Measurements from ENCODE around the gene CREBBP.
"Not testable (repeated sequence)": the region's sequence is repeated elsewhere in the genome, so short reads cannot be mapped to it uniquely, and the experiment has no call there.

Gene CREBBP

DNA sequence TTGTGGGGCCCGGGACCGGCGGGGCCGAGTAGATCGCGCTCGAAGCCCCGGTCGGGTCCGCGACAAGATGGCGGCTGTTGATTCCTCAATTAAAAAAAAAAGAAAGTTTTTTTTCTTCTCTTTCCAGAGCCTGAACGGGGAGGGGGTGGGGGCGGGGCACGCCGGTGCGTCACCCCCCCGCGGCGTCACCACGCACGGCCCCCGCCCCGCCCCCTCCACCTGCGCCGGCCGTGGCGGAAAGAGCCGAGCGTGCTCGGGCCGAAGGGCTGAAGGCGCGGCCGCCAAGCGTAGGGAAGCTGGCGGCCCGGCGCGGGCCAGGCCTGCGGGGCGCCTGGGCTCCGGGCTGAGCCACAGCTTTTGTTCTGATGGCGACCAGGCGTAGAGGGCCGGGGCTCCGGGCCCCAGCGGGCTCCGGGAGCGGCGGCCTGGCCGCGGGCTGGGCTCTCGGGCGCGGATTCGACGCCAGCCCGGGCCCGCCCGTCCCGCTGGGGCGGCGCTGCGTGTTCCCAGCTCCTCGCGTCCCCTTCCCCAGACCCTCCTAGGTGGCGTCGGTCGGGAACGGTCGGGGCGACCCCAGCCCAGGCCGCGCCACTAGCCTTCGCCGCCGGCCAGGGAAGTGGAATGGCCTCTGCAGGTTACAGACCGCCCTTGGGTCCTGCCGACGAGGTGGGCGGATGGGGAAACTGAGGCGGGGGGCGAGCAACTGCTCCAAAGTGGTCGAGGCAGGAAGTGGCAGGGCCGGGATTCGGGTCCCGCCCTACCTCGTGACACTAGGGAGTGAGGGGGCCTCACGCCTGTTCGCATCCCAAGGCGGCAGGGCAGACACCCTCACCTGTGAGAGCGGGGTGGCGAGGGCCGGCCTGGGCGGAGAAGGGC is at the start of gene CREBBP:
CREBBP (minus strand) TSS at position 91 of the 876 bp plus-strand sequence. CDS start 797 bp downstream, outside the sequence.
- peak; percentile 94 for DNase-seq

DNA sequence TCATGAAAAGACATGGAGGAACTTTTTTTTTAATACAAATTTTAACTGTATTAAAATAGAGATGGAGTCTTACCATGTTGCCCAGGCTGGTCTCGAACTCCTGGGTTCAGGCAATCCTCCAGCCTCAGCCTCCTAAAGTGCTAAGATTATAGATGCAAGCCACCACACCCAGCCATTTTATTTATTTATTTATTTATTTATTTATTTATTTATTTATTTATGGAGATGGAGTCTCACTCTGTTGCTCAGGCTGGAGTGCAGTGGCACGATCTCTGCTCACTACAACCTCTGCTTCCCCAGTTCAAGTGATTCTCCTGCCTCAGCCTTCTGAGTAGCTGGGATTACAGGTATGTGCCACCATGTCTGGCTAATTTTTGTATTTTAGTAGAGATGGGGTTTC is 46.6 kb upstream of the CREBBP start:
- DNase-seq = not testable (repeated sequence)

DNA sequence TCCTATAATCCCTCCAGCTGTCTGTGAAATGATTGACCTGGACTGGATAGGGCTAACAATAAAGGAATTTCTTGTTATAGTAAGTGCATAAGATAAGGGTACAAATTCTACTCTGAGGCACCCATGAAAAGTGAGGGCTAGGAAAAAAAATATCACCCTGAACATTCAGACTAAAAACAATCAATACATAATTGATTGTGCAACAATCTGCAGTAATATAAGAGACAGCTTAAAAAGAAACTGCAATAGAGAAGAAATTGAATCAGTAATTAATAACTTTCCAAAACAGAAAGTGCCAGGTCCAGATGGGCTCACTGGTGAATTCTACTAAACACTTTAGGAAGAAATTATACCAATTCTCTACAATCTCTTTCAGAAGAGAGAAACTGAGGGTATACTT is 44.2 kb upstream of the CREBBP start:
- no peak for DNase-seq

DNA sequence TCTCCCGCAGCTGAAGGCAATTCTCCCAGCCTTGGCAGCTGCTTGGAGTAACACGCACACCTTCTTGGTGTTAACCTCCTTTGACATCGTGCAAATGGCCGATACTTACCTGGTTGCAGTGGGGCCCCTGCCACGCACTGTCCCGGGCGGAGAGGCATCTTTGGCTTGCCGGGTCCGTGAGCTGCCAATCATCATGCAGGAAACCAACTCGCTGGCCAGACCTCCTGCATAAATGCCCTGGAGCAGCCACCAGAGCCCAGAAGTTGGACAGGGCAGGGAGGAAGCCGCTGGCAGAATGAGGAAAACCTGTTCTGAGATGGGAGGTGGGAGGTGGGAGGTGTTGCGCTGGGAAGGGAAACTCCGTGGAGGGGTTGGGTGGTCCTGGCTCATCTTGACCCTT is 41.7 kb upstream of the CREBBP start:
- no peak for DNase-seq

DNA sequence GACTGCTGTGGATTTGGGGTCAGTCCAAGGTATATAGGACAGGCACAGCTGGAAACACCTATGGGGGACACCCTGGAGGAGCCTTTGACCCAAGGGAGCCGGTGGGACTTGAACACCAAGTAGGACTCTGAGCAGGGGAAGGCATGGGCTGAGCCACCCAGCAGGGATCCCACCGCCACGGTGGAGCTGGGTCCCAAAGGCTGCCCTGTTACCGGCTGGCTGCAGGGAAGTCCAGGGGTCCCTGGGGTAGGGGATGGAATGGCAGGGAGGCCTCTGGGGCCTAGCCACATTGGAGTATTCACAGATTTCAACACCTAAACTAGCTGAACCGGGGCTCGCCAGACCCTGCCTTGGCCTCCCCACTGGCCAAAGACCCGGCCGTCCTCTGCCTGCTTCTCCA is 39.7 kb upstream of the CREBBP start:
- no peak for DNase-seq

DNA sequence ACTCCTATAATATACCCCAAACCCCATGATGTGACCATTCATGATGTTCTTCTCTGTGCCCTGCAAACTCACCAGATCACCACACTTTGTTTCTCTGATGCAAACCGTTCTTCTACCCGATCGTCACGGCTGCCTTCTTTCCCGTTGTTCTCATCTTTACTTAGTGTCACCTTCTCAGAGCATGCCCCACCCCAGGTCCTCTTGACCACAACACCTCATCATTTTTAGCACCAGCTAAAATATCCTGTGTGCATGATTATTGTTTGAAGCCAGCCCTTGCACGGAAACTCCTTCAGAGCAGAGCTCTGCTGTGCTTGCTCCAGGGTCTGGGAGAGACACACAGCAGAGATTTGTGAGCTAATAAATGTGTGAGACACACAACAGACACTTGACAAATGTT is 38.9 kb upstream of the CREBBP start:
- DNase-seq = no peak

DNA sequence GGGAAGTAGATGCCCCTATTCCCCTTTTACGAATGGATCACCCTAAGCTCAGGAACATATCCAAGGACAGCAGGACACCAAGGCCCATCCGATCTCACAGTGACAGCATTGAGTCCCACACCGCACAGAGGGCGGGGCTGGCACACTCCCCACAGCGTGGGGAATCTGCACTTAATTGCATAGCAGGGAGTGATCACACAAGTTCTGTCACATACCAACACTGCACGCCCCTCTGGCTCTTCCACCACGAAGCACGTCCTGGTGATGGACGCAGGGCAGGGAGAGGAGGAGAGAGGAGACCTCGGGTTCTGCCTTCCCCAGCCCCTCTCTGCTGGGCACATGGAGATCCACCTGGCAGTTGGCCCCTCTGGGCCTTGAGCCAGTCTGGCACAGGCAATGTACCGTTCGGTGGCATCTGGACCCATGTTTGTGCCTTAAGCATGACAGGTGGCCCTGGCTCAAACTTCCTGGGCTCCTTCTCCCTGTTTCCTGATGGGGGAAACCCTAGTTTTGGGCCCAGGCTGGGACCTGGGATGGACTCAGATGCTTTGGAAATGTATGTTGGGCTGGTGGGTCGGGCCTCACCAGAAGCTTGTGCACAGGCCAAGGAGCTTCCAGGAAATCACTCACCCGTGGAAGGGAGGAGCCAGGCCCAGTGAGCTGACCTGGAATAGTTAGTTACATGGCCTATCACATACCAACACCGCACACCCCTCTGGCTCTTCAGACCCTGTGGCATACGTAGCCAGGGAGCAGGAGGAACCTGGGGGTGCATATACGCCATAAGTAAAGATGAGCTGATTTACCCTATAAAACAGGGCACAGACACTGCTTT is 35.1 kb upstream of the CREBBP start:
- no peak for DNase-seq

DNA sequence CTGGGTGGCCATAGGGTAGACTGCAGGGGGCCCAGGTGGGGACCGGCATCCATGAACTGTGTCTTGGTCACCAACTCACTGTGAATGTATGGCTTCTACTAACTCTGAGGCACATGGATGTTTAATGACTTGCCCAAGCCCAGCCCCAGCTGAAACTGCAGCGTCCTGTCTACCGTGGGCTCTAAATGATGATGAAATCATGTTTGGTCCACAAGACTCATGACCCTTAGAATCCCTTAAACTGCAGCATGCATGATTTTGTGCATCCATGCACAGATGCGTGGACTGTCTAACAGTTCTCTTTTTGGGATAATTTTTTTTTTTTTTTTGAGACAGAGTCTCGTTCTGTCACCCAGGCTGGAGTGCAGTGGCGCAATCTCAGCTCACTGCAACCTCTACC is 32.4 kb upstream of the CREBBP start:
- DNase-seq = no peak

DNA sequence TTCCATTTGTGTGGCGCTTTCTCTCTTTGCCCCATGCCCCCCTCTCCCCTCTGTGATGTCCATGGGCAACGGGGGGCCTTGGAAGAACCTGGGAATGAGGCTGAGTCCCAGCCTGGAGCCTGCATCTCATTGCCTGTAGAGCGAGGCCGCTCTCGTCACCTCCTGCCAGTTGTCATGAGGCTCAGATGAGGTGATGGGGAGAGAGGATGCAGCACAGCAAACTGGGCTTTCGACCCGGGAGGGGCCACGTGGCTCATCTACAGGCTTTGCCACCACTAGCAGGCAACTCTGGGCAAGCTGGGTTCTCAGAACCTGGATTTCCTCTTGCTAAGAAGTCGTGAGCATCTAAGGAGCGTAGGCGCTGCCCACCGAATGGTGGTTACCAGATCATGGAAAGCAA is 31.9 kb upstream of the CREBBP start:
- DNase-seq = no peak

DNA sequence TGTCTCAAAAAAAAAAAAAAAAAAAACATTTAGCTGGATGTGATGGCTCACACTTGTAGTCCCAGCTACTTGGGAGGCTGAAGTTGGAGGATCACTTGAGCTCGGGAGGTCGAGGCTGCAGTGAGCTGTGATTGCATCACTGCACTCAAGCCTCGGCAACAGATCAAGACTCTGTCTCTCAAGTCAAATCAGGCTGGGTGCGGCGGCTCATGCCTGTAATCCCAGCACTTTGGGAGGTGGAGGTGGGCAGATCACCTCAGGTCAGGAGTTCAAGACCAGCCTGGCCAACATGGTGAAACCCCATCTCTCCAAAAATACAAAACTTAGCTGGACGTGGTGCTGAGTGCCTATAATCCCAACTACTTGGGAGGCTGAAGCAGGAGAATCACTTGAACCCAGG is 31.2 kb upstream of the CREBBP start:
- not testable (repeated sequence) for DNase-seq

DNA sequence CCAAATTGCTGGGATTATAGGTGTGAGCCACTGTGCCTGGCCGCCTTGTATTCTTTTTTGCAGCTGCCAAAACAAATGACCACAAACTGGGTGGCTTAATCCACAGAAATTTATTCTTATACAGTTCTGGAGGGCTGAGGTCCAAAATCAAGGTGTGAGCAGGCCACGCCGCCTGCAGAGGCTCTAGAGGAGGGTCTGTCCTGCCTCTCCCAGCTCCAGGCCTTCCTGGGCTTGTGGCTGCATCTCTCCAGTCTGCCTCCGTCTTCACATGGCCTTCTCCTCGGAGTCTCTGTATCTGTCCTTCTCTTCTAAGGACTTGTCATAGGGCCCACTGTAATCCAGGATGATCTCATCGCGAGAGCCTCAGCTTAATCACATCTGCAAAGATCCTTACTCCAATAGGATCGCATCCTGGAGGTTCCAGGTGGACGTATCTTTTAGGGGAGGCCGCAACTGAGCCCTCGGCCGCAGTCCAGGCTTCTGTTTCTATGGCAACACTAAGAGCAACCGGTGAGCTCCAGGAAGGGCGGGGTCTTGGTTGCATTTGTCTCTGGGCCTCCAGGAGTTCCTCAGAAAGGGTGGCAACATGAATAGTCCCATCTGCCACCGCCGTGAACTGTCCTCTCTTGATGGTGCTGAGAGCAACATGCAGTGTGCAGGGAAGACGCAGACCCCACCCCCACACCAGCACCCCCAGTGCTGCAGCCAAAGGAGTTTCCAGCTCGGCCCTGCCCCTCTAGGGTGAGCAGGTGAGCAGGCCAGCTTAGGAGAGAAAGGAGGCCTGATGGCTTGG is 29.5 kb upstream of the CREBBP start:
- DNase-seq = no peak

DNA sequence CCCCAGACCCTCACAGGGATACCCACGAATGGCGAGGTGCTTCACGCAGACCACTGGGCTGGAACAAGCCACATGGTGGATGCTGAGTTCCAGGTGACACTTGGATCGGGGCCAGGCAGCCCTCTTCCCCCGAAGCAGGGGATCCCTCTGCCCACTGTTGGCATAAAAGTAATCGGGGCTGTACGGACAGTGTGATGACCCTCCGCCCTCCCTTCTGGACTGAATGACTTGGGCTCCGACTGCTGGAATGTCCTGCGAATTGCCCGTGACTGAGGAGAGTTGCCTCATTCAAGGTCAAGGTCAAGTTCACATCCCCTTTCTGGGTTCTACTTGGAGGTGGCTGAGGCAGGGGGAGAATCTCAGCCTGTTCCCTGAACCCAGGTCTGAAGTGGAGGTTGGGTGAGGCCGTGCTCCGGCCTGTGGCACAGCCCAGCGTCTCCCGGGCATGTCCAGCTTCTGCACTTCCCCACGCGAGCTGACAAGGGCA is 28.5 kb upstream of the CREBBP start:
- DNase-seq = no peak

DNA sequence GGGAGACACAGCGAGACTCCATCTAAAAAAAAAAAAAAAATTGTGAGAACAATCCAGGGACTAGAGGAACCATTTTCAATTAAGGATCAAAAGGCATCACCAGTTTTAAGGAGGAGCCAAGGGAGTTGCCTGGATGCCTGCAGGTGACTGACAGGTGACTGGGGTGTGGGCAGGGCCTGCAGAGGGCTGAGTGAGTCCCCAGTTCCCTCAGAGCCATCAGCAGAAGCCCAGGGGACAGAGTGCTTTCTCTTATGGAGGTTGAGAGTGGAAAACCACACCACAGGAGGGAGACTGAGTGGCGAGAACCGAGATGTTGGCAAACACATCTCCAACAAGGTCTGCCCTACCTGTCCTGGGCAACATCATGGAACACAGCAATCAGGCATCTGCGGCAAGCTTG is 27.1 kb upstream of the CREBBP start:
- DNase-seq = no peak

DNA sequence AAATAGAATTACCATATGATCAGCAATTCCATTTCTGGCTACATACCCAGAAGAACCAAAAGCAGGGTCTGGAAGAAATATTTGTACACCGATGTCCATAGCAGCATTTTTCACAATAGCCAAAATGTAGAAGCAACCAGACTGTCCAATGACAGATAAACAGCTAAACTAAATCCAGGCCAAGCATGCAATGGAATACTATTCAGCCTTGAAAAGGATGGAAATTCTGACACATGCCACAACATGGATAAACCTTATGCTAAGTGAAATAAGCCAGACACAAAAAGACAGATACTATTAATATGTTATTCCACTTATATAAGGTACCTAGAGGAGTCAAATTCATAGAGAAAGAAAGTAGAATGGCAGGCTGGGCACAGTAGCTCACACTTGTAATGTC is 25.9 kb upstream of the CREBBP start:
- no peak for DNase-seq

DNA sequence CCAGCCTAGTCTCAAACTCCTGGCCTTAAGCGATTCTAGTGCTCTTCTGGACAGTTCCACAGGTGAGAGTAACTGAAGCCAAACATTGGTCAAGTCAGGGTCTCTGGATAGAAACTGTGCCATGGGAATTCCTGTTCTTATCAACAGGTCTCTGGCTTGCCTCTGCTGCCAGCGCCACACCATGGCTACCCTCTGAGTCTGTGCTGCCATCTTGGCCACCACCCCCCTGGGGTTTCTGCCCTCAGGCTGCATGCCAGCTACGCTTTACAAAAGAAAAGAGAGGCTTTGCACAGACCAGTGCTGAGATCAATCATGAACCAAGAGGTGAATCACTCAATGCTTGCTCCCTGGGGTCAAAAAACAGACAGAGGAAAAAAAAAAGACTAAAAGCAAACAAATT is 24.4 kb upstream of the CREBBP start:
- DNase-seq = no peak

DNA sequence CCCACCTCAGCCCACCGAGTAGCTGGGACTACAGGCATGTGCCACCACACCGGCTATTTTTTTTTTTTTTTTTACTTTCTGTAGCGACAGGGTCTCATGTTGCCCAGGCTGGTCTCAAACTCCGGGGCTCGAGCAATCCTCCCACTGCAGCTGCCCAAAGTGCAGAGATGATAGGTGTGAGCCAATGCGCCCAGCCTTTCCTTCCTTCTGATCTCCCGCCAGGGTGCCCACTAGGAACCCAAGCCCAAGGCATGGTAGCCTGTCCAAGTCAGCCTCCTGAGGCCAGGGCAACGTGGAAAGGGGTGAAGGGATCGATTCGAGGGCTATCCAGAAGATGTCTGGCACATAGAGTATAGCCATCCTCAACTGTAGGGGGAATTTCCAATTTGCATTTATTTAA is 9.6 kb upstream of the CREBBP start:
- no peak for DNase-seq

DNA sequence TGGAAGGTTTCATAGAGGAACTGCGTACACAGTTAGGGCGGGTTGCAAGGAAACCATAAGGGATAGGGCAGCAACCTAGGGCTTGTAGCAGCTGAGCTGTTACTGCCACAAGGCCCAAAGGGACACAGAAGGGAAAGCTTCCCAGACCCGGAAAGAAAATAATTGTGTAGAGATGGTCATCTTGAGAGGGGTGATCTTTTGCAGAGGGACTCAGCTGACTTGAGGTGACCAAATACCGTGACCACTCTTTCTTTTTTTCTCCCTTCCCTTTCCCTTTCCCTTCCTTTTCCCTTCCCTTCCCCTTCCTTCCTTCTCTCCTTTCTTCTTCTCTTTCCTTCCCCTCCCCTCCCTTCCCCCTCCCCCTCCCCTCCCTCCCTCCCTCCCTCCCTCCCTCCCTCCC is 8.5 kb upstream of the CREBBP start:
- no peak for DNase-seq

DNA sequence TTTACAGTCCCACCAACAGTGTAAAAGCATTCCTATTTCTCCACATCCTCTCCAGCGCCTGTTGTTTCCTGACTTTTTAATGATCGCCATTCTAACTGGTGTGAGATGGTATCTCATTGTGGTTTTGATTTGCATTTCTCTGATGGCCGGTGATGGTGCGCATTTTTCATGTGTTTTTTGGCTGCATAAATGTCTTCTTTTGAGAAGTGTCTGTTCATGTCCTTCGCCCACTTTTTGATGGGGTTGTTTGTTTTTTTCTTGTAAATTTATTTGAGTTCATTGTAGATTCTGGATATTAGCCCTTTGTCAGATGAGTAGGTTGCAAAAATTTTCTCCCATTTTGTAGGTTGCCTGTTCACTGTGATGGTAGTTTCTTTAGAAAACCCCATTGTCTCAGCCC is 5.5 kb upstream of the CREBBP start:
- DNase-seq = not testable (repeated sequence)

DNA sequence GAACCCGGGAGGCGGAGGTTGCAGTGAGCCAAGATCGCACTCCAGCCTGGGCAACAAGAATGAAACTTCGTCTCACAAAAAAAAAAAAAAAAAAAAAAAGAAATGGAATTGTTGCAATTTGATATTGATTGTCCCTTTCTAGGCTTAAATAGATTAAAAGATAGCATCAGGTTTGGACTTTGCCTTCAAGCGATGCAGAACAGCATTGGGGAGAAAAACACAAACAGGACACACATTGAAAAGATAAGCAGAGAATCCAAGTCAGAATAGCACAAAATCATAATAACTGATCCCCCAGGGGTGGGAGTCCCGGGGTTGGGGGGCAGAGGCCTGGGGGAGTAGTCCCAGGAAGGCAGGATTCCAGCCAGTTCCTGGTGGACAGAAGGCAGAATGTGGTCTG is 3.9 kb upstream of the CREBBP start:
- no peak for DNase-seq

DNA sequence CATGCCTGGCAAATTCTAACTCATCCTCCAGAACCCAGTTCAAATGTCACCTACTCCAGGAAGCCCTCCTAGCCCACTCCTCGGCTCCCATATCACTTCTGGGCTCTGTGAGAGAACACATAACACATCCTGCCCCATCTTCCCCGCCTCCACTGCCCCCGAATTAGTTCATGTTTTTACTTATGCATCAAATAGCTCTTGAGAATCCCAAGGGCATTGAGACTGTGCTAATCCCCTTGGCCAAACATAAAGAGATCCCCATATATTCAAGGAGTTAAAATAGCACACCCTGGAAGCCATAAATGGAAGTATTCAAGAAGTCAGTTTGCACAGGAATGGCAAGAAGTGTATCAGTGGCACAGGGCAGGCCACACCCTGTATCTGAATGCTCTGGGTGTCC is 2.0 kb upstream of the CREBBP start:
- no peak for DNase-seq

DNA sequence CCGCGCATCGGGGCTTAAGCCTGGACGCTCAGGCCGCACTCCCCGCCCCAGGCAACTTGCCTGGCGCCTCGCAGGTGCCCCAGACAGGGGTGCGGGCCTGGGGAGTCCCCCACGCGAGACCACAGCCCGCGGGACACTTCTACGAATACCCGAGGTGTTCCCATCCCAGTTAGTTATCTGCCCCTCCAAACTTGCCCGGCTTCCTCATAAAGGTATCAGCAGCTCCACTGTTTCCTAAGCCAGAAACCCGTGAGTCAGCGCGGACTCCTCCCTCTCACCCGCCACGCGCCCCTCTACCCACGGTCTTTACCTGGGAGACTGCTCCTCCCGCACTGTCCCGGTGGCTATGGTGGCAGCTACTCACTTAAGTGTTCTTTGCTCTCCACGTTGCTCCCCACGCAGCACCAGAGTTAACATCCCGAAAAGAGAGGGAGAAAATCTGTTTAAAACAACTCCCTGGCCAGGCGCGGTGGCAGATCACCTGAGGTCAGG is 1.0 kb upstream of the CREBBP start:
- DNase-seq = no peak

DNA sequence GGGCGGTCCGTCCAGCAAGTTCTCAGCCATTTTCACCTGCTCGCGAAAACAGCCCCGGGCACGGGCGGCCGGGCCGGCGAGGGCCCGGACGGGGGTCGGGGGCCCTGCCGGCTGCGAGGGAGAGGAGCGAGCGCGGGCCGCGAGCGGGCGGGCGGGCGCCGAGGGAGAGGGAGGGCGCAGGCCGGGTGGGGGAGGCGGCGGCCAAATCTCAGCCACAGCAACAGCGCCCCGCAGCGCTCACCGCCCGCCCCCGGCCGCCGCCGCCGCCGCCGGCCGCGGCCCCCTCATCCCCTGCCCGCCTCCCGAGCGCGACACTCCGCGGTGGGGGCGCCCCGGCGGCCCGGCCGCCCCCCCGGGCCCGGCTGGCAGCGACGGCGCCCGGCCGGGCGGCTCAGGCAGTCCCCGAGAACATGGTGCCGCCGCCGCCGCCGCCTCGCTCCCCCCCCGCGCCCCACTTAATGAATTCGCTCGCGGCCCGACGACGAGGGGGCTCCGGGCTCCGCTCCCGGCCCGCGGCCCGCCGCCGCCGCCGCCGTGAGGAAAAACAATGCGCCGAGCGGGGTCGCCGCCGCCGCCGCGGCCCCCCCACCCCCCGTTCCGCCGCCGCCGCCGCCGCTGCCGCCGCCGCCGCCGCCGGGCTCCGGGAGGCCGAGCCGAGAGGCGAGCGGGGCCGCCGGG is 487 bp downstream of the CREBBP start:
- DNase-seq = peak; percentile 76

Measured in OCI-M1 (cell line).